PC-9 (cell line): ENCODE measurements around the gene PBX4. TPM values are rescaled to one million over a fixed set of nuclear protein-coding genes. Genes with fewer than 3 reads are reported as not detected.

Experiments used
- BruUV-seq: library from RNA; stranded (reverse); fragments of 400-500 nt; replicated peaks from 2 replicates; lab custom pipeline; 2021; lab: Mats Ljungman, UMichigan
- CTCF ChIA-PET: fragments of 300-600 bp; sonication (Branson Sonifier 250); formaldehyde crosslinking; loops from one replicate; lab custom pipeline; 2022; ENCODE audit warnings: antibody characterized with exemption; lab: Charles Lee
- POLR2A ChIA-PET: fragments of 300-600 bp; sonication (Branson Sonifier 250); formaldehyde crosslinking; loops from one replicate; lab custom pipeline; 2022; ENCODE audit warnings: antibody characterized with exemption; ENCODE audit not compliant: unreplicated experiment; lab: Charles Lee
- DNase-seq, 2 experiments: peaks; one replicate each; pipeline versions ENCODE4 v3.0.0 to v3.0.0-alpha.2; 2015 to 2022; ENCODE audit warnings: mixed read lengths in 1 of 2
- H2AFZ ChIP-seq: fragments of 200-600 bp; sonication (generic); 2 replicates; pipeline ENCODE4 v1.8.1; 2017; ENCODE audit warnings: antibody characterized with exemption
- H3F3A ChIP-seq: fragments of 200-600 bp; sonication (generic); 2 replicates; pipeline ENCODE4 v1.8.1; 2017; ENCODE audit warnings: antibody characterized with exemption, mild to moderate bottlenecking, low read depth; ENCODE audit not compliant: insufficient read depth
- H3K27ac ChIP-seq: fragments of 200-600 bp; sonication (generic); 2 replicates; pipeline ENCODE4 v1.6.1; 2016; ENCODE audit warnings: mixed run types
- H3K27me3 ChIP-seq: fragments of 200-600 bp; sonication (generic); 2 replicates; pipeline ENCODE4 v1.6.1; 2016; ENCODE audit warnings: low read depth, mixed run types; ENCODE audit not compliant: insufficient read depth
- H3K36me3 ChIP-seq: fragments of 200-600 bp; sonication (generic); 2 replicates; pipeline ENCODE4 v1.6.1; 2016; ENCODE audit warnings: low read depth, mixed run types
- H3K4me1 ChIP-seq: fragments of 200-600 bp; sonication (generic); replicated peaks from 2 replicates; pipeline ENCODE4 v1.6.1; 2016; ENCODE audit warnings: mixed run types; ENCODE audit not compliant: insufficient read depth
- H3K4me2 ChIP-seq: fragments of 200-600 bp; sonication (generic); 2 replicates; pipeline ENCODE4 v1.6.1; 2017; ENCODE audit warnings: mixed run types
- H3K4me3 ChIP-seq: fragments of 200-600 bp; sonication (generic); 2 replicates; pipeline ENCODE4 v1.6.1; 2016; ENCODE audit warnings: mixed run types
- H3K79me2 ChIP-seq: fragments of 200-600 bp; sonication (generic); 2 replicates; pipeline ENCODE4 v1.6.1; 2017; ENCODE audit warnings: low read depth, mixed run types
- H3K9me2 ChIP-seq: fragments of 200-600 bp; sonication (generic); 2 replicates; pipeline ENCODE4 v1.8.1; 2017; ENCODE audit warnings: mild to moderate bottlenecking; ENCODE audit not compliant: insufficient read depth
- H3K9me3 ChIP-seq: fragments of 200-600 bp; sonication (generic); 2 replicates; pipeline ENCODE4 v1.8.1; 2016; ENCODE audit warnings: low read depth; ENCODE audit not compliant: insufficient read depth
- H4K20me1 ChIP-seq: fragments of 200-600 bp; sonication (generic); 2 replicates; pipeline ENCODE4 v1.8.1; 2017; ENCODE audit not compliant: insufficient read depth
- EZH2 ChIP-seq: fragments of 200-600 bp; sonication (generic); IDR thresholded peaks from 2 replicates; pipeline ENCODE4 v1.8.0; 2017; ENCODE audit warnings: antibody characterized with exemption, low read depth
- intact Hi-C: fragments of 100-400 bp; cut with micrococcal nuclease; formaldehyde crosslinking; loops from one replicate; pipeline ENCODE4 v1.10.0; 2022; ENCODE audit not compliant: unreplicated experiment
- total RNA-seq: library from RNA; stranded (reverse); gene quantifications from 2 replicates; pipeline ENCODE4 v1.2.3, GENCODE V29; 2021
- TF ChIP-seq, protein P1 (sequence below): fragments of 200-600 bp; sonication (generic); conservative IDR thresholded peaks from 2 replicates; pipeline ENCODE4 v1.6.1; 2017; ENCODE audit warnings: mixed run types, antibody characterized with exemption, mild to moderate bottlenecking, moderate library complexity

The PBX4 gene
- total RNA-seq, 1 experiment from 2014 or later = 5.7 TPM

DNA sequence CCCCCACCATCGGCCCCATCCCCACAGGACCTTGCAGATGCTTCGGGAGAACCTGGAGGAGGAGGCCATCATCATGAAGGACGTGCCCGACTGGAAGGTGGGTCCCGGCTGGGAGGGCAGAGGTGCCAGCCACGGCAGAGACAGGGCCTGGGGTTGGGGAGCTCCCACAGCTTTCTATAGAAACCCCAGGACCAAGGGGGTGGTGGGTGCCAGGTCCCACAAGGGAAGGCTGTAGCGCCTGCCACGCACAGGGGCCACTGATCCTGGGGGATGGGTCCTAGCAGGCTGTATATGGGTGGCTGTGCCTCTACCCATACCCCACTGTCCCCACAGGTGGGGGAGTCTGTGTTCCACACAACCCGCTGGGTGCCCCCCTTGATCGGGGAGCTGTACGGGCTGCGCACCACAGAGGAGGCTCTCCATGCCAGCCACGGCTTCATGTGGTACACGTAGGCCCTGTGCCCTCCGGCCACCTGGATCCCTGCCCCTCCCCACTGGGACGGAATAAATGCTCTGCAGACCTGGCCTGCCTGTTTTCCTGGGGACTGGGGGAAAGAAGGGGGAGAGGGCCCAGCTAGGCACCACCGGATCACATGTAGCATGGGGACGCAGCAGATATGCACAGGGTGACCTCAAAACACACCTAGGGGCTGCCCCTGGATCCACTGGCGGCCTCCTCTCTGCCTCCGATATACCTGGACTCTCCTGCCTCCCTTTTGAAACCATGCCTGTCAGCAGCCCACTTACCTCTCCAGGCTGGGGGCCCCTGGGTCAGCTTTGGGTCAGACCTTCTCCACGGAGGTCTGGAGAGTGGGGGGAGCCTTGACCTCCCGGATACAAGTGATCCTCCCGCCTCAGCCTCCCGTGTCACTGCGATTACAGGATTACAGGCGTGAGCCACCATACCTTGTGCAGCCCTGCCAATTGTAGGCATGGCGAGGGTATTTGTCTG is 90.5 kb downstream of the PBX4 start:
- Histone ChIP-seq H3K79me2 (peaks cover 2% of the 10 kb centered on the region), H3K27me3 (no peaks in the 10 kb centered on the region), H3K36me3 (peaks cover 5% of the 10 kb centered on the region; the same call in 1 of the 2 replicates), H3K4me2 (no peak overlapping the region), H2AFZ (no peak overlapping the region), H3K4me1 (no peaks in the 10 kb centered on the region), H3K27ac (no peak overlapping the region), H3K9me2 (no peaks in the 10 kb centered on the region), H3K4me3 (no peak overlapping the region), H4K20me1 (peaks cover 37% of the 10 kb centered on the region), H3K9me3 (no peaks in the 10 kb centered on the region), H3F3A (peaks cover 25% of the 10 kb centered on the region)
- BruUV-seq = no TSS peak
- intact Hi-C loops = no loop called here
- POLR2A ChIA-PET = no interaction called here
- CTCF ChIA-PET = interaction anchor here (0.6 kb wide), 2 partner anchors 25 to 84 kb away, joined by 3 to 5 read pairs; no protein-coding TSS in a partner anchor
- DNase-seq = no peak
- no peak for TF ChIP-seq EZH2
- TF ChIP-seq, protein P1, sequence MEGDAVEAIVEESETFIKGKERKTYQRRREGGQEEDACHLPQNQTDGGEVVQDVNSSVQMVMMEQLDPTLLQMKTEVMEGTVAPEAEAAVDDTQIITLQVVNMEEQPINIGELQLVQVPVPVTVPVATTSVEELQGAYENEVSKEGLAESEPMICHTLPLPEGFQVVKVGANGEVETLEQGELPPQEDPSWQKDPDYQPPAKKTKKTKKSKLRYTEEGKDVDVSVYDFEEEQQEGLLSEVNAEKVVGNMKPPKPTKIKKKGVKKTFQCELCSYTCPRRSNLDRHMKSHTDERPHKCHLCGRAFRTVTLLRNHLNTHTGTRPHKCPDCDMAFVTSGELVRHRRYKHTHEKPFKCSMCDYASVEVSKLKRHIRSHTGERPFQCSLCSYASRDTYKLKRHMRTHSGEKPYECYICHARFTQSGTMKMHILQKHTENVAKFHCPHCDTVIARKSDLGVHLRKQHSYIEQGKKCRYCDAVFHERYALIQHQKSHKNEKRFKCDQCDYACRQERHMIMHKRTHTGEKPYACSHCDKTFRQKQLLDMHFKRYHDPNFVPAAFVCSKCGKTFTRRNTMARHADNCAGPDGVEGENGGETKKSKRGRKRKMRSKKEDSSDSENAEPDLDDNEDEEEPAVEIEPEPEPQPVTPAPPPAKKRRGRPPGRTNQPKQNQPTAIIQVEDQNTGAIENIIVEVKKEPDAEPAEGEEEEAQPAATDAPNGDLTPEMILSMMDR = no peak

DNA sequence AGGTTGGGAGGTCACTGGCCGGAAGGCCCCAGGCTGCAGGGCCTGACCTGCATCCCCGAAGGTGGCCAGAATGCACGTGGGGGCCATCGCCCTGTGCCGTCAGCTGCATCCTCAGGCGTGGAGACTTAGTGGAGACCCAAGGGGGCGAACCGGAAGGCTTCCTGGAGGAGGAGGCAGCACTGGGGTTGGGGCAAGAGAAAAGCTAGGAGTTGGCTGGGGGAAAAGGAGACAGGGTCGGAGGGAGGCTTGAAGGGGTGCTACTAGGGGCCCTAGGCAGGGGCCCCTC is 91.2 kb downstream of the PBX4 start:
- no peak overlapping the region for H3K4me2 ChIP-seq
- H3K4me1 ChIP-seq = no peaks in the 10 kb centered on the region
- H3K9me3 ChIP-seq = no peaks in the 10 kb centered on the region
- H3K36me3 ChIP-seq = peaks cover 5% of the 10 kb centered on the region; the same call in 1 of the 2 replicates
- BruUV-seq = no TSS peak
- POLR2A ChIA-PET = no interaction called here
- H3K4me3 ChIP-seq = no peak overlapping the region
- TF ChIP-seq EZH2 = no peak
- TF ChIP-seq, protein P1 = no peak
- H3F3A ChIP-seq = peaks cover 19% of the 10 kb centered on the region
- intact Hi-C loops = no loop called here
- H4K20me1 ChIP-seq = peaks cover 43% of the 10 kb centered on the region
- no peak overlapping the region for H2AFZ ChIP-seq
- DNase-seq = no peak
- H3K27ac ChIP-seq = no peak overlapping the region
- no peaks in the 10 kb centered on the region for H3K9me2 ChIP-seq
- CTCF ChIA-PET = no interaction called here
- H3K27me3 ChIP-seq = no peaks in the 10 kb centered on the region
- peaks cover 9% of the 10 kb centered on the region for H3K79me2 ChIP-seq

DNA sequence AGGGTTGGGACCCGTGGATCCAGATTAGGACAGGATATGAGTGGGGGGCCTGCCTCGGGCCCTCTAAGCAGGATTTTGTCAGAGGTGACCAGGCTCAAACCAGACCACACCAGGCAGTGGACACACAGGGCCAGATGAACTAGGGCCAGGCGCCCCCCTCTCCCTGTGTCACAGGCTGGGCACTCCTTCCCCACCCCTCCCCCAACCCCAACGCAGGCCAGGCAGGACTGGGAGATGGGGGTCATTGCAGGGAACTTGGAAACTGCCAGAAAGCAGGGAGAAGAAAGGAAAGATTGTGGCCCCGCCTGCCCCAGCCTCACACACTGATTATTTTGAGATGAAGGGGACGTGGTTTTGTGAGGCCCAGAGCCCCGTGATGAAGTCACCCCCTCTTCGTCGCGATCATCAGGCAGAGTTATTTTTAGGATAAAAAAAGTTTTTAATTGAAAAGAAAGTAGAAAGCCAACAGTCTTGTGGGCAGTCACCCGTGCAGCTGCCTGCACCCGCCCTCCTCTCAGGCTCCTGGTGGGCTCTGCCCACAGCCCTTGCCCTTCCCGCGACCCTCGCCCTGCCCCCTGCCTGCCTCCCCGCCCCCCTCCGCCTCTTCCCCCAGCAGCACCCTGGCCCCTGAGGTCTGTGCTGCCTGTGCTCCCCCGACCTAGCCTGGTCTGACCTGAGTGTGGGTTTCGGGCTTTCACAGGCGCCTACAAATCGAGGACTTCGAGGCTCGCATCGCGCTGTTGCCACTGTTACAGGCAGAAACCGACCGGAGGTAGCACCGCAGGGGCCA is 91.7 kb downstream of the PBX4 start:
- Histone ChIP-seq H3K4me2 (no peak overlapping the region), H3K4me1 (no peaks in the 10 kb centered on the region), H3K36me3 (peaks cover 5% of the 10 kb centered on the region; the same call in 1 of the 2 replicates), H3K4me3 (no peak overlapping the region), H3K79me2 (peaks cover 14% of the 10 kb centered on the region), H3K27me3 (no peaks in the 10 kb centered on the region), H2AFZ (no peak overlapping the region), H3K9me2 (no peaks in the 10 kb centered on the region), H3F3A (peaks cover 15% of the 10 kb centered on the region), H3K27ac (no peak overlapping the region), H3K9me3 (no peaks in the 10 kb centered on the region), H4K20me1 (peaks cover 48% of the 10 kb centered on the region)
- ChIA-PET POLR2A (no interaction called here), CTCF (no interaction called here)
- TF ChIP-seq, protein P1 = no peak
- TF ChIP-seq EZH2 = no peak
- BruUV-seq = no TSS peak
- no peak for DNase-seq
- intact Hi-C loops = no loop called here
